T1000 (cell line): Measurements from ENCODE around the gene RERE.

Experiments
- DNase-seq: peaks from one replicate; lab custom pipeline; 2025; ENCODE audit warnings: mixed read lengths; lab: John Stamatoyannopoulos, UW

The RERE gene

GRCh38 chr1:8817412-8818324 lies at the start of gene RERE:
Gene RERE (minus strand): TSS chr1:8817640.
- DNase-seq = peak; percentile 88

- no peak for DNase-seq
Measured at GRCh38 chr1:8866792-8867415, 49.5 kb upstream of the RERE start.

- no peak for DNase-seq
Measured at GRCh38 chr1:8866173-8866791, 48.8 kb upstream of the RERE start.

DNA sequence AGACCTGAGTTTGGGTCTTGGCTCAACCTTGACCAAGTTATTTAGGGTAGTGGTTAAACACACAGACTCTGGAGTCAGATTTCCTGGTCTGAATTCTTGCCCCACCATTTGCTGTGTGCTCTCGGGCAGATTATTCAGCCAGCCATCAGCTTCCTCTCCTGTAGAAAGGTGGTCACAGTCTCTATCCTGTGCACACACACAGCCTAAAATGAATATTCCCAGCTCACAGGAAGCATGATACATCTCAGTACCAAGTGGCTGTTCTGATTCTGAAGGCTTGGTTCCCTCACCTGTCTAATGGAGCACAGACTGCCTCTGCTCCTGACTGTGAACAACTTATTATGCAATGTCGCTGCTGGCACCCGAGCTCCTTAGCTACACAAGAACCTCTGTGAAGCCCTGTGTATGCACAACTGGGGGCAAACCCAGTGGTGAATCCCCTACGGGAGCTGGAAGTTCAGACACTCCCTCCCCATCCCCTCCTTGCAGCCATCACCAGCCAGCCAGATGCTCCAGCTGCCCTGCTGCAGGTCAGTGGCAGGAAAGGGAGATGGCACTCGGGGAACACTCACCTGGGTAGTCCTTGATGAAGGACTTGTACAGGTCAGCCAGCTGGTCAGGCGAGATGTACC lies 47.4 kb upstream of the RERE start:
- no peak for DNase-seq

DNA sequence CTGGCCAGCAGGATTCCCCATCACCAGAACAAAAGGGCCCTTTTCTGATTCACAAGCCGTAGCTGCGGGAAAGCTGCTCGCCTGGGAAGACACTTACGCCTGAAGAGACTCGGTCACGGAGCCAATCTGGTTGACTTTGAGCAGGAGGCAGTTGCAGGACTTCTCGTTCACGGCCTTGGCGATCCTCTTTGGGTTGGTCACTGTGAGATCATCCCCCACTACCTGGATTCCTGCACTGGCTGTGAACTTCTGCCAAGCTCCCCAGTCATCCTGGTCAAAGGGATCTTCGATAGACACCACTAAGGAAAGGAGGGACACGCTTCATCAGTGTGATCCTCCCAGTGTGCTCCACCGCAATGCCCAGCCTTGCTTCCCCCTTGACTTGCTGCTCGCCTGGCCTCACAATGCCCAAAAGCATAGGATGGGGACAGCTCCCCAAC lies 46.4 kb upstream of the RERE start:
- no peak for DNase-seq

- DNase-seq = no peak
Measured at GRCh38 chr1:8863138-8863537, 45.7 kb upstream of the RERE start.

GRCh38 chr1:8862528-8862927 lies 45.1 kb upstream of the RERE start:
- DNase-seq = no peak

DNA sequence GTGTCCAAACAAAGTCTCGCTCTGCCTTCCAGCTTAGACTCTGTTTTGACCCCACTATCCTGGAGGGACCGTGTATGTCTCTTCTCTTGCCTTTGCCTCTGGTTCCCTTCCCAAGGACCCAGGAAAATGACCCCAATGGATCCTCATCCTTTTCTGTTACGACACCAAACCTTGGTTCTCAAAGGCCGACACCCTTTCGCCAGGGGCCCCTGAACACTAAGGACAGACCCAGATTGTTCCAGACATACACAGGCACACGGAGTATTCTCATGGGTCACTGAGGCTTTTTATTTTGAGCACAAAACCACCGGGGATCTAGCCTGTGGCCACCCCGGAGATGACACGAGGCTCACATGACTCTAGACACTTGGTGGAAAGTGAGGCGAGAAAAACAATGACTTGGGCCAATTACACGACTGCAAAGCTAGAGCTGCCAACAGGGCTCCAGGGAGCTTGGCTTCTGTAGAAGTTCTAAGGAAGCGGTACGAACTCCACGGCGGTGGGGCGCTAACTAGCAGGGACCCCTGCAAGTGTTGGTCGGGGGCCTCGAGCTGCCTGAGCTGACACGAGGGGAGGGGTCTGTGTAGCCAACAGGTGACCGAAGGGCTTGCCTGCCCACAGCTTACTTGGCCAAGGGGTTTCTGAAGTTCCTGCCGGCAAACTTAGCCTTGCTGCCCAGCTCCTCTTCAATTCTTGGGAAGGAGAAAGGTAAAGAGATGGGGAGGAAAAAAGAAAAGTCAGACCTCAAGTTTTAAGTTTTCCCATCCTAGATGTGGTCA lies 43.5 kb upstream of the RERE start:
- DNase-seq = no peak

DNA sequence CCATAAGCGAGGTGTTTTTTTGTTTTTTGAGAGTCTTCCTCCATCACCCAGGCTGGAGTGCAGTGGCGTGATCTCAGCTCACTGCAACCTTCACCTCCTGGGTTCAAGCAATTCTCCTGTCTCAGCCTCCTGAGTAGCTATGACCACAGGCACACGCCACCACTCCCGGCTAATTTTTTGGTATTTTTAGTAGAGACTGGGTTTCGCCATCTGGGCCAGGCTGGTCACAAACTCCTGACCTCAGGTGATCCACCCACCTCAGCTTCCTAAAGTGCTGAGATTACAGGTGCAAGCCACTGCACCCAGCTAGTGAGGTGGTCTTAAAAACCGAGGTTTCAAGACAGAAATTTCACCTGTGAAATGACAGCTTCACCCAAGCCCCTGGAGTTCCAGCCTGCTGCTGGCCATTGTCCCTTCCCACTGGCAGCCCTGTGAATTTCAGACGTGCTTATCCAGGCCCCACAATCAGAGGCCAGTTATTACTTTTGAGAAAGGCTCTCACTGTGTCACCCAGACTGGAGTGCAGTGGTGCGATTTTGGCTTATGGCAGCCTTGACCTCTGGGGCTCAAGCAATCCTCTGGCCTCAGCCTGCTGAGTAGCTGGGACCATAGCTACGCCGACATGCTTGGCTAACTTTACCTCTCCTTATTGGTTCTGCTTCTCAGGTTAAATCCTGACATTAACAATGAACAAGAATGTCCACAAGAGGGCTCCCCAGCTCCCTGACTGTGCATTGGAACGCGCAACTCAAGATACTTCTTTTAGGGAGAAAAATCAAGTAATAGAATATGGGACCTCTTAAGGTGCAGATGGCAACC lies 41.7 kb upstream of the RERE start:
- DNase-seq = no peak

GRCh38 chr1:8858112-8858668 lies 40.8 kb upstream of the RERE start:
- DNase-seq = no peak

- DNase-seq = no peak
Measured at GRCh38 chr1:8856689-8857412, 39.4 kb upstream of the RERE start.

DNA sequence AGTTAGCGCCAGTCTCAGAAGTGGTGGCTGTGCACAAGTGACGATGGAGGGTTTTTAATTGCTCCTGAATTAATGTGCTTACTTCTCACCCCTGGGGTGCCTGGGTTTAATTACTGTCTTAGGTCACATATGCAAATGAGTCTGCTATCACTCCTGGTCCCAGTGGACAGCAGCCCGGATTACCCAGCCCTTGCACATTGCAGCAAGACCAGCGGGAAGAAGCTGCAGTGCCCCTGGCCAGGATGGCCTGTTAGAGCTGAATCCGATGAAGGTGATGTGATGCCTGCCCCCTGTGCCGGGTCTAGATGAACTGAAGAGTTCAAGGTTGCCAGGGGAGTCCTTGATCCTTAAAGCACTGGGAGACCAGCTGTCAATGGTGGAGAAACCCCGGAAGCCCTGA lies 36.8 kb upstream of the RERE start:
- DNase-seq = no peak

DNA sequence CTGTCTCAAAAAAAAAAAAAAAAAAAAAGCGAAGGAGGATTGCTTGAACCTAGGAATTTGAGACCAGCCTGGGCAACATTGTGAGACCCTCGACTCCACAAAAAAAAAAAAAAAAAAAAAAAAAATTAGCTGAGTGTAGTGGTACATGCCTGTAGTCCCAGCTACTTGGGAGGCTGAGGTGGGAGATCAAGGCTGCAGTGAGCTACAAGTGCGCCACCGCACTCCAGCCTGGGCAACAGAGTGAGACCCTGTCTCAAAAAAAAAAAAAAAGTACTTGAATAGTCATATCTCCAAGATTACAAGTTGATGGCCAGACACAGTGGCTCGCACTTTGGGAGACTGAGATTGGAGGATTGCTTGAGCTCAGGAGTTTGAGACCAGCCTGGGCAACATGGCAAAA lies 33.6 kb upstream of the RERE start:
- DNase-seq = no peak

DNA sequence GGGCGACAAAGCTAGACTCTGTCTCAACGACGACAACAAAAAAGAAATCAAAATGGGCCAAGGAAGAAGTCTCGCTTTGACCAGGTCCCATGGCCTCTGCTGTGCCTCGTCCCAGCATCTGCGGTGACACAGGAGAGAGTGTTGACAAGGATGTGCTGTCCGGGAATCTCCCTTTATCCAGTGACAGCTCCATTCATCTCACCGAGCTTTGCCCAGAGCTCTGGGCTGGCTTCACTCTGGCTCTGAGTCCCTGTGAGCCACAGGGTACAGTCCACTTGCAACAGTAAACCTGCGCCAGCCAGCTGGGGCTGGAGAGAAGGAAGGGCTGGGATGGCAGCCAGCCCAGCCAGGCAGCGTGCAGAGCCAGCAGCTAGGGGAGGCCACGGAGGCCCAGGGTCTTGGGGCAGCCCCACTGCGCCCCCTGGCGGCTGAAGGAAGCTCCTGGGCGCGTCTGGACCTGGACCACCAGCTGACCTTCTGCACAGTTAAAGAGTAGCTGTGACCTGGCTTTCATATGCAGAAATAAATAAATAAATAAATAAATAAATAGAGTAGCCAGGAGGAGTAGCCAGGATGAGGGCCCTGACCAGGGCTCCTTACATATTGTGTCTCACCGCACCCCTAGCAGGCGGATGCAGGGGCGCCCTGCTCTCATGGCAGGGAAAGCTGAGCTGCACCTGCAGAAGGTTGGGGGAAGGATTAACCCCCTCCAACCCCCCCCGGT lies 31.4 kb upstream of the RERE start:
- peak; percentile 67 for DNase-seq

DNA sequence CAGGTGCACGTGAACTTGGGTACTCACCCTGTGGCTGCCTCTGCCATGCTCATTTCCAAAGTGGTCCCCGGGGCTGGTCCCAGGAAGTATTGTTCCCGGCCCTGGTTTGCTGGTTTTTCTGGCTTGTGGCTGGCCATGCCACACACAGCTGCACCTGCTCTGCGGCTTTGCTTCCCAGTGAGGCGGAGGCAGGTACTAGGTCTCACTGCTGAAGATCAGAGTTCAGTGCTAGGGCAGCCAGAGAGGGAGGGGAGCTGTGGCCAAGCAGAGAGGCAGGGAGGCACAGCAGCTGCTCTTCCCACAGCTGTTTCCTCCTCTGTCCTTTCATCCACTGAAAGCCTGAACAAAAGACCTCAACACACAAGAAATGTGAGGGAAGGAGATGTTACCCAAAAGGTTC lies 30.6 kb upstream of the RERE start:
- no peak for DNase-seq

GRCh38 chr1:8846263-8846662 lies 28.8 kb upstream of the RERE start:
- no peak for DNase-seq

- no peak for DNase-seq
Measured at GRCh38 chr1:8845104-8846097, 28.0 kb upstream of the RERE start.

- no peak for DNase-seq
Measured at GRCh38 chr1:8844501-8845006, 27.1 kb upstream of the RERE start.
